Body of pancreas (tissue), 4 donors: ENCODE results near the gene TMEM184B. TPM values are rescaled to one million over a fixed set of nuclear protein-coding genes. Genes with fewer than 3 reads are reported as not detected.
A peak's percentile ranks its signal among the peaks of the same experiment; 100 is the strongest.

Experiments
- ATAC-seq: fragments of 150-250 bp; one replicate; pipeline ENCODE4 v1.9.1; 2016
- DNase-seq, 4 donors: peaks; one replicate each; pipeline ENCODE4 v3.0.0-alpha.2; 2019
- H3K27ac ChIP-seq, 4 donors: fragments of 200-600 bp; sonication (generic); 1 replicate in 3 of 4; 2 replicates in 1 of 4; pipeline versions ENCODE4 v1.5.1 to v1.6.1; 2016 to 2019; ENCODE audit warnings: mild to moderate bottlenecking in 1 of 4, mixed read lengths in 1 of 4, moderate library complexity in 1 of 4
- H3K27me3 ChIP-seq, 2 donors: fragments of 200-600 bp; sonication (generic); one replicate each; pipeline ENCODE4 v1.6.0; 2016; ENCODE audit warnings: mild to moderate bottlenecking in 1 of 2
- H3K36me3 ChIP-seq, 2 donors: fragments of 200-600 bp; sonication (generic); replicated peaks in 1 of 2; 2 replicates each; pipeline ENCODE4 v1.5.1; 2016; ENCODE audit warnings: low read depth in 2 of 2; ENCODE audit not compliant: insufficient read depth in 1 of 2
- H3K4me1 ChIP-seq: fragments of 200-600 bp; sonication (generic); one replicate; pipeline ENCODE4 v1.6.0; 2016
- H3K4me3 ChIP-seq, 2 donors: fragments of 200-600 bp; sonication (generic); 1 replicate in 1 of 2; 2 replicates in 1 of 2; pipeline ENCODE4 v1.5.1; 2016 to 2019
- H3K9me3 ChIP-seq, 3 donors: fragments of 200-600 bp; sonication (generic); 1 replicate in 2 of 3; 2 replicates in 1 of 3; pipeline ENCODE4 v1.5.1; 2016
- CTCF ChIP-seq, 7 experiments: fragments of 450-650 bp in 4 of 7; fragments of 200-600 bp in 3 of 7; sonication (generic) in 3 of 7; IDR thresholded peaks; one replicate each; pipeline ENCODE4 v1.5.1; 2016 to 2019; ENCODE audit warnings: antibody characterized with exemption in 7 of 7
- POLR2A ChIP-seq, 3 donors: fragments of 450-650 bp; IDR thresholded peaks; one replicate each; pipeline ENCODE4 v1.6.1; 2016; ENCODE audit warnings: antibody characterized with exemption in 3 of 3, mild to moderate bottlenecking in 2 of 3
- WGBS, 2 donors: methylation state at CpG; one replicate each; pipeline ENCODE4 v1.1.5; 2017; 5-methylcytosine and 5-hydroxymethylcytosine counted together
- intact Hi-C: fragments of 100-400 bp; cut with DNase I; formaldehyde crosslinking; loops from one replicate; pipeline ENCODE4 v1.15.1; 2023
- total RNA-seq, 2 donors: library from RNA; depleted of rRNA; stranded (reverse); fragments of >200 nt; gene quantifications; one replicate each; pipeline ENCODE4 v1.1.0, GENCODE V29; 2016

The TMEM184B gene
- total RNA-seq, 2 donors from 2014 or later: 28.7 to 31.4 TPM

GRCh38 chr22:38191055-38191454 lies 81.8 kb downstream of the TMEM184B start:
- Histone ChIP-seq H3K27me3 (no peaks in the 10 kb centered on the region), H3K36me3 (no peaks in the 10 kb centered on the region), H3K9me3 (no peaks in the 10 kb centered on the region), H3K4me1 (peaks cover 28% of the 10 kb centered on the region), H3K27ac (no peak overlapping the region), H3K4me3 (no peak overlapping the region)
- 82 to 88% methylated on average over 13 to 14 of the region's 14 CpGs for WGBS, 2 donors
- intact Hi-C loops: no loop called here
- DNase-seq (no peak), ATAC-seq (no peak)
- TF ChIP-seq CTCF (IDR thresholded peaks at IDR 0.05) (no peak), POLR2A (IDR thresholded peaks at IDR 0.05) (no peak)

- Histone ChIP-seq H3K27me3 (no peaks in the 10 kb centered on the region), H3K27ac (no peak overlapping the region), H3K4me1 (peaks cover 28% of the 10 kb centered on the region), H3K36me3 (no peaks in the 10 kb centered on the region), H3K9me3 (no peaks in the 10 kb centered on the region), H3K4me3 (no peak overlapping the region)
- ATAC-seq: no peak
- intact Hi-C loops: no loop called here
- 51 to 60% methylated on average over 6 of the region's 6 CpGs for WGBS, 2 donors
- DNase-seq: no peak
- no peak for TF ChIP-seq CTCF (IDR thresholded peaks at IDR 0.05)
- no peak for TF ChIP-seq POLR2A (IDR thresholded peaks at IDR 0.05)
These were observed 82.2 kb downstream of the TMEM184B start for GRCh38 chr22:38190581-38190980.

- TF ChIP-seq POLR2A (IDR thresholded peaks at IDR 0.05): no peak
- TF ChIP-seq CTCF (IDR thresholded peaks at IDR 0.05): no peak
- no peaks in the 10 kb centered on the region for H3K36me3 ChIP-seq
- no peaks in the 10 kb centered on the region for H3K27me3 ChIP-seq
- DNase-seq (no peak), ATAC-seq (no peak)
- WGBS, 2 donors: 59 to 66% methylated on average over 3 of the region's 3 CpGs
- H3K9me3 ChIP-seq: no peaks in the 10 kb centered on the region
- intact Hi-C loops: no loop called here
- peaks cover 22% of the 10 kb centered on the region for H3K4me1 ChIP-seq
- no peak overlapping the region for H3K27ac ChIP-seq
- no peak overlapping the region for H3K4me3 ChIP-seq
These were observed 83.7 kb downstream of the TMEM184B start for GRCh38 chr22:38189104-38189503.

GRCh38 chr22:38187413-38188212 lies 85.2 kb downstream of the TMEM184B start:
- WGBS, 2 donors: 33 to 40% methylated on average over 9 to 10 of the region's 10 CpGs
- intact Hi-C loops: no loop called here
- no peaks in the 10 kb centered on the region for H3K9me3 ChIP-seq
- no peaks in the 10 kb centered on the region for H3K27me3 ChIP-seq
- H3K4me3 ChIP-seq: no peak overlapping the region
- ATAC-seq (peak; percentile 90), DNase-seq (peak; percentile 60 to 89 (median 80))
- peak overlapping the region; percentile 40 to 85 (median 68) for H3K27ac ChIP-seq
- TF ChIP-seq CTCF (IDR thresholded peaks at IDR 0.05) (no peak), POLR2A (IDR thresholded peaks at IDR 0.05) (no peak)
- H3K4me1 ChIP-seq: peaks cover 15% of the 10 kb centered on the region
- H3K36me3 ChIP-seq: no peaks in the 10 kb centered on the region

GRCh38 chr22:38186429-38186828 lies 86.4 kb downstream of the TMEM184B start:
- ATAC-seq: no peak
- no peak overlapping the region for H3K4me3 ChIP-seq
- no peak for DNase-seq
- no peaks in the 10 kb centered on the region for H3K9me3 ChIP-seq
- intact Hi-C loops: no loop called here
- 69 to 74% methylated on average over 5 of the region's 5 CpGs for WGBS, 2 donors
- H3K4me1 ChIP-seq: peaks cover 20% of the 10 kb centered on the region
- H3K27ac ChIP-seq: peak overlapping the region in 2 of 4 donors; percentile 74 to 85
- TF ChIP-seq CTCF (IDR thresholded peaks at IDR 0.05) (no peak), POLR2A (IDR thresholded peaks at IDR 0.05) (no peak)
- H3K36me3 ChIP-seq: no peaks in the 10 kb centered on the region
- no peaks in the 10 kb centered on the region for H3K27me3 ChIP-seq
